ENCODE results near the gene TBC1D10A. TPM values are rescaled to one million over a fixed set of nuclear protein-coding genes. Genes with fewer than 3 reads are reported as not detected.

Gene TBC1D10A
- total and polyA plus RNA-seq, 2 experiments from 2014 or later, result 15.7 to 39.9 TPM

DNA sequence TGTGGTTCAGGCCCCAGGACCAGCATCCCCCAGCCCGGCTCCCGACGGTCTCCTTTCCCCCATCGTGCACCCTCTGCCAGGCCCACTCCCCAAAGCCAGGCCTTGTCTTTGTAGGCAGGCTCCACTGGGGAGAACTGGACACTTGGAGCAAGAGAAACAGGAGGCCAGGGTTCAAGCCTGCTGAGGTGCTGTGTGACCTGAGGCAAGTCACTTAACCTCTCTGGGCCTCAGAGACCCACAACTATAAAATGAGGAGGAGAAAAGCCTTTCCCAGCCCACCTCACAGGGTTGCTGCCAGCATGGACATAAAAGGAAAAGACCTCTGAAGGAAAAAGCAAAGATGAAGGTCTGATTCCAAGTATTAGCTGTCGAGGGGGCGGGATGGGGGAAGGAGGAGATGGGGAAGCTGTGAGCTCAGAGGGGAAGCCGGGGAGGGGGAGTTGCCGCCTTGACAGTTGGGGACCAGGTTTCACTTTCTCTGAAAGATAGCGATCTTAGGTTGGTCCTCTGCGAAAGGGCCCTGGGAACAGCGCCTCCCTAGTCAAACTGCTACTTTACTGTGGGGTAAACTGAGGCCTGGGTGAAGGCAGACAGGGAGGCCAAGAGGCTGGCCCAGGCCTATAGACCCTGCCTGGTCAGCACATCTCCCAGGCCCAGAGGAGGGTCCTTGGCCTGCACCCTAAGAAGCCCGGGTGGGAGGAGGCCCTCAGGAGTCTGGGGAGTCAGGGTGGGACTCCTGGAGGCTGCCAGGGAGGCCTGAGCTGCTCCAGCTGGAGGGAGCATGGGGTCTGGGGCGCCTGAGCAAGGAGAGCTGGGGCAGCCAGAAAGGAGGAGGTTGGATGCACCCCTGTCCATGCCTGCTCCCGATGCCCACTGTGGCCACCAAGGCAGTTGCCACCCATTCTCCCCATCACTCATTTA, 59.1 kb downstream of the TBC1D10A start:
- H4K20me1 ChIP-seq (ENCODE audit: insufficient read depth, poor library complexity, severe bottlenecking), result no peaks in the 10 kb centered on the region
- H2AFZ ChIP-seq, result no peak overlapping the region
- no peak overlapping the region for H3K27ac ChIP-seq
- H3K79me2 ChIP-seq, result no peaks in the 10 kb centered on the region
- no peak for DNase-seq (ENCODE audit: low spot score)
- no peak overlapping the region for H3K4me3 ChIP-seq
- no peak overlapping the region for H3K4me2 ChIP-seq
- TF ChIP-seq, protein P1, sequence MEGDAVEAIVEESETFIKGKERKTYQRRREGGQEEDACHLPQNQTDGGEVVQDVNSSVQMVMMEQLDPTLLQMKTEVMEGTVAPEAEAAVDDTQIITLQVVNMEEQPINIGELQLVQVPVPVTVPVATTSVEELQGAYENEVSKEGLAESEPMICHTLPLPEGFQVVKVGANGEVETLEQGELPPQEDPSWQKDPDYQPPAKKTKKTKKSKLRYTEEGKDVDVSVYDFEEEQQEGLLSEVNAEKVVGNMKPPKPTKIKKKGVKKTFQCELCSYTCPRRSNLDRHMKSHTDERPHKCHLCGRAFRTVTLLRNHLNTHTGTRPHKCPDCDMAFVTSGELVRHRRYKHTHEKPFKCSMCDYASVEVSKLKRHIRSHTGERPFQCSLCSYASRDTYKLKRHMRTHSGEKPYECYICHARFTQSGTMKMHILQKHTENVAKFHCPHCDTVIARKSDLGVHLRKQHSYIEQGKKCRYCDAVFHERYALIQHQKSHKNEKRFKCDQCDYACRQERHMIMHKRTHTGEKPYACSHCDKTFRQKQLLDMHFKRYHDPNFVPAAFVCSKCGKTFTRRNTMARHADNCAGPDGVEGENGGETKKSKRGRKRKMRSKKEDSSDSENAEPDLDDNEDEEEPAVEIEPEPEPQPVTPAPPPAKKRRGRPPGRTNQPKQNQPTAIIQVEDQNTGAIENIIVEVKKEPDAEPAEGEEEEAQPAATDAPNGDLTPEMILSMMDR (IDR thresholded peaks at IDR 0.05; ENCODE audit: poor library complexity), result no peak
- TF ChIP-seq EZH2phosphoT487 (IDR thresholded peaks at IDR 0.05; ENCODE audit: low read depth, severe bottlenecking, unreplicated experiment) (no peak), EZH2 (IDR thresholded peaks at IDR 0.05; ENCODE audit: borderline replicate concordance) (no peak)
- WGBS (ENCODE audit: low lambda C conversion rate, missing lambda C conversion rate), result 89% methylated on average over 12 of the region's 14 CpGs
- no peaks in the 10 kb centered on the region for H3K27me3 ChIP-seq
- no peaks in the 10 kb centered on the region for H3K9me3 ChIP-seq (ENCODE audit: low read depth)
- H3K4me1 ChIP-seq (ENCODE audit: insufficient read depth), result no peaks in the 10 kb centered on the region
- no peaks in the 10 kb centered on the region for H3K9me2 ChIP-seq (replicated peaks; ENCODE audit: insufficient read depth)
- no peaks in the 10 kb centered on the region for H3K36me3 ChIP-seq (replicated peaks; ENCODE audit: insufficient read depth, low read depth)

DNA sequence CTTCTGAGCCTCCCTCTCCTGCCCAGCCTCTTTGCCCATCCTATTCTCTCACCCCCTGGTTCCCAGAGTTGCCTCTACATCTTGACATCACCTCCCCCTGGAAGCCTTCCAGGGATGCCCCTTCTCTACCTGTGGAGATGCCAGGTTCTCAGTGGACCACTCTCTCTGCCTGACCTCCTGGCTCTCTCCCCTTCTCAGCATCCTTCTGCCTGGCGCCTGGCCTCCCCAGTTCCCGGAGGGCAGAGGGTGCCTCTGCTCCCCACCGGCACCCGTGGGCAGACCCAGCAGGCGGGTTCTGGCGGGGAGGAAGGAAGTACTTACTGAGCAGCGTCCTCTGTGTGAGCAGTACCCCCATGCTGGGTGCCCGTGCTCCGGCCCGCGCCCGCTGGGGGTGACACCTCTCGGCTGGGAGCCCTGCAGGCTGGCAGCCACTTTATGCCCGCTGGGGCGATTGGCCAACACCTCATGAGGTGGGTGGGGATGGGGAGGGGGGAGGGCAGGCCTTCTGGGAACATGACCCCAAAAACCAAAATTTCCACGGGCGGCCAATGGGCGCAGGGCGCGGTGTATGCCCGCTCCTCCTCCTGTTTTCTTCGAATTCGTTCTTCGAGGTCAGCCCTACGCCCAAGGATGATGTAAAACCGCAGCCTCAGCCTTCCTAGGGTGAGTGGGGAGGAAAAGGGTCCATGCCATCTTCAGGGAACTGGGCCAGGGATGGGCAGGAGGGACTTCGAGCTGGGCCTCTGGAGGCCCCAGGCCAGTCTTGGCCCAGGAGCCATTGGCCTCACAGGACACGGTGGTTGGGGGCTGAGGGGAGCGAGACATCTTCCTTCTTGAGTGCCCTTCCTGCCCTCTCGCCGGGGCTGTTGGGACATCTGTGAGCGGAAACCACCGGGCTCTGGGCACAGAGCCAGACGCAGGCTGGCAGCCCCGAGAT, 60.0 kb downstream of the TBC1D10A start, which contains the start of gene OSM:
OSM (minus strand) TSS at position 407 of the 937 bp plus-strand sequence; CDS start at position 355, 52 bp downstream.
- no peaks in the 10 kb centered on the region for H3K79me2 ChIP-seq
- H3K4me3 ChIP-seq, result no peak within 1 kb of the TSS
- no peak within 1 kb of the TSS for H3K27ac ChIP-seq
- H3K36me3 ChIP-seq (replicated peaks; ENCODE audit: insufficient read depth, low read depth), result no peaks in the 10 kb centered on the region
- H3K4me1 ChIP-seq (ENCODE audit: insufficient read depth), result no peaks in the 10 kb centered on the region
- no peaks in the 10 kb centered on the region for H4K20me1 ChIP-seq (ENCODE audit: insufficient read depth, poor library complexity, severe bottlenecking)
- TF ChIP-seq, protein P1 (IDR thresholded peaks at IDR 0.05; ENCODE audit: poor library complexity), result no peak
- no peak for TF ChIP-seq EZH2 (IDR thresholded peaks at IDR 0.05; ENCODE audit: borderline replicate concordance)
- no peak for TF ChIP-seq EZH2phosphoT487 (IDR thresholded peaks at IDR 0.05; ENCODE audit: low read depth, severe bottlenecking, unreplicated experiment)
- no peaks in the 10 kb centered on the region for H3K9me2 ChIP-seq (replicated peaks; ENCODE audit: insufficient read depth)
- no peak for DNase-seq (ENCODE audit: low spot score)
- no peak within 1 kb of the TSS for H2AFZ ChIP-seq
- H3K9me3 ChIP-seq (ENCODE audit: low read depth), result no peaks in the 10 kb centered on the region
- H3K4me2 ChIP-seq, result no peak within 1 kb of the TSS
- H3K27me3 ChIP-seq, result no peaks in the 10 kb centered on the region
- 94% methylated on average over 26 of the region's 35 CpGs for WGBS (ENCODE audit: low lambda C conversion rate, missing lambda C conversion rate)

GRCh38 chr22:30265823-30266444, 60.8 kb downstream of the TBC1D10A start:
- no peaks in the 10 kb centered on the region for H3K4me1 ChIP-seq (ENCODE audit: insufficient read depth)
- no peaks in the 10 kb centered on the region for H3K79me2 ChIP-seq
- H3K27me3 ChIP-seq, result no peaks in the 10 kb centered on the region
- H3K9me2 ChIP-seq (replicated peaks; ENCODE audit: insufficient read depth), result no peaks in the 10 kb centered on the region
- no peak for DNase-seq (ENCODE audit: low spot score)
- no peaks in the 10 kb centered on the region for H3K36me3 ChIP-seq (replicated peaks; ENCODE audit: insufficient read depth, low read depth)
- H2AFZ ChIP-seq, result no peak overlapping the region
- 85% methylated on average over 24 of the region's 24 CpGs for WGBS (ENCODE audit: low lambda C conversion rate, missing lambda C conversion rate)
- H3K4me2 ChIP-seq, result no peak overlapping the region
- H3K9me3 ChIP-seq (ENCODE audit: low read depth), result no peaks in the 10 kb centered on the region
- H3K27ac ChIP-seq, result no peak overlapping the region
- no peak overlapping the region for H3K4me3 ChIP-seq
- H4K20me1 ChIP-seq (ENCODE audit: insufficient read depth, poor library complexity, severe bottlenecking), result no peaks in the 10 kb centered on the region
- TF ChIP-seq, protein P1 (IDR thresholded peaks at IDR 0.05; ENCODE audit: poor library complexity), result no peak
- TF ChIP-seq EZH2phosphoT487 (IDR thresholded peaks at IDR 0.05; ENCODE audit: low read depth, severe bottlenecking, unreplicated experiment), result no peak
- TF ChIP-seq EZH2 (IDR thresholded peaks at IDR 0.05; ENCODE audit: borderline replicate concordance), result no peak
